Subcutaneous abdominal adipose tissue (tissue), 5 donors: ENCODE measurements around the gene NUP214.
"Not testable (repeated sequence)": the region's sequence is repeated elsewhere in the genome, so short reads cannot be mapped to it uniquely, and the experiment has no call there.

ENCODE experiments used
- H3K27ac ChIP-seq: one replicate; pipeline ENCODE4 v1.7.0; 2013; ENCODE audit warnings: low read depth, mild to moderate bottlenecking, inconsistent platforms, low read length, moderate library complexity
- H3K27me3 ChIP-seq, 5 donors: one replicate each; pipeline ENCODE4 v1.7.0; 2013; ENCODE audit warnings: low read length in 5 of 5, inconsistent platforms in 1 of 5; ENCODE audit not compliant: control insufficient read depth in 5 of 5, insufficient read depth in 4 of 5
- H3K36me3 ChIP-seq, 5 donors: one replicate each; pipeline ENCODE4 v1.7.0; 2013; ENCODE audit warnings: low read length in 5 of 5; ENCODE audit not compliant: control insufficient read depth in 5 of 5, insufficient read depth in 5 of 5
- H3K4me1 ChIP-seq, 5 donors: one replicate each; pipeline ENCODE4 v1.7.0; 2013; ENCODE audit warnings: low read length in 5 of 5, mild to moderate bottlenecking in 3 of 5, moderate library complexity in 1 of 5; ENCODE audit not compliant: control insufficient read depth in 5 of 5, insufficient read depth in 5 of 5
- H3K4me3 ChIP-seq, 5 donors: one replicate each; pipeline ENCODE4 v1.7.0; 2013; ENCODE audit warnings: low read length in 5 of 5, low read depth in 1 of 5
- H3K9ac ChIP-seq, 5 donors: one replicate each; pipeline ENCODE4 v1.7.0; 2013; ENCODE audit warnings: low read length in 5 of 5, mild to moderate bottlenecking in 4 of 5, moderate library complexity in 3 of 5
- H3K9me3 ChIP-seq, 5 donors: one replicate each; pipeline ENCODE4 v1.7.0; 2013; ENCODE audit warnings: low read length in 5 of 5; ENCODE audit not compliant: control insufficient read depth in 5 of 5
- donor health status: healthy.
- donor health status: healthy.
- donor health status: healthy.
- donor health status: healthy.
- donor health status: healthy.

NUP214 gene

DNA sequence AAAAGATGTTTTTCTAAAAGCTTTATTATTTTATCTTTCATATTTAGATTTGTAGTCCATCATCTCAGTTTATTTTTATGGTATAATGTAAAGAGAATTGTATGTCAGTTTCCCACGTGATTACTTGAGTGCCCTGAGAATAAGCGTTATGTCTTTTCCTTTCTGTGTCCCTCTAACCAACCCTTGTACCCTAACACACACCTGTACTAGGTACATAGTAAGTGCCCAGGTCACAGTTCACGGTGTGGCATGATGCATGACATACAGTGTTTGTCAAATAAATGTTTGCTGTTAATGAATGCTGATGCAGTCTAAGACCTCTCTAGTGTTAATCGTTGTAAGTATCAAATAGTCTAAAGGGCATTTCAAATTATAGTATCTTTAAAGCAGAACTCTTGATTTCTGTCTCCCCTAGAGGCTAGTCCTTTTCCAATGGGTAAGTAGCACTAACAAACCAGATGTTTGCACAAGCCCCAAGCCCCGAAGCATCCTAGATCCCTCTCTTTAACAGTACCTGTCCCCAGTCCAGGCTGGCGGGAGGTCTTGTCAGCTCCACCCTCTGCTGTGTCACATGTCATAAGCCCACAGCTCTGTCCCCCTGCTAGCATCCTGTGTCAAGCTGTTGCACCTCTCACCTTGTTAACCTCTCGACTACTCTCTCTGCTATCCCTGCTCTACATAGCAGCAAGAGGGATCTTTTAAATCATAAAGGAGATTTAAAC, 23.7 kb downstream of the NUP214 start:
- no peak overlapping the region for H3K9ac ChIP-seq
- no peak overlapping the region for H3K27ac ChIP-seq
- H3K4me1 ChIP-seq: no peaks in the 10 kb centered on the region
- H3K36me3 ChIP-seq: peaks cover 68 to 99% (median 93%) of the 10 kb centered on the region in 5 donors
- no peak overlapping the region for H3K4me3 ChIP-seq
- H3K27me3 ChIP-seq: no peaks in the 10 kb centered on the region
- no peaks in the 10 kb centered on the region for H3K9me3 ChIP-seq

DNA sequence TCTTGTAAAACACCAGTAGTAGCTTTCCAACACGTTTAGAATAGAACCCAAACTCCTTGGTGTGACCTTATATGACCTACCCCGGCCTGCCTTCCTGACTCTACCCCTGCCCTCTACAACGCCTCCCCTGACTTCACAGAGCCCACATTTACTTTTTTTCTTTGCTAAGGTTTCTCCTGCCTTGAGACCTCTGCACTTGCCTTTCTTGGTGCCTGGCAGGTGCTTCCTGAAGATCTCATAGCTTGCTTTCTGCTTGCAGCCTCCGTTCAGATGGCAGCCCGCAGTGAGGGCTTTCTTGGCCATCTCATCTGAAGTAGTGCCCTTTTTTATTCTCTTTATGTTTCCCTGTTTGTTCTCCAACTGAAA, 24.3 kb downstream of the NUP214 start:
- no peak overlapping the region for H3K27ac ChIP-seq
- no peak overlapping the region for H3K4me3 ChIP-seq
- H3K9ac ChIP-seq: no peak overlapping the region
- H3K9me3 ChIP-seq: no peaks in the 10 kb centered on the region
- peaks cover 66 to 99% (median 93%) of the 10 kb centered on the region in 5 donors for H3K36me3 ChIP-seq
- no peaks in the 10 kb centered on the region for H3K27me3 ChIP-seq
- H3K4me1 ChIP-seq: no peaks in the 10 kb centered on the region

DNA sequence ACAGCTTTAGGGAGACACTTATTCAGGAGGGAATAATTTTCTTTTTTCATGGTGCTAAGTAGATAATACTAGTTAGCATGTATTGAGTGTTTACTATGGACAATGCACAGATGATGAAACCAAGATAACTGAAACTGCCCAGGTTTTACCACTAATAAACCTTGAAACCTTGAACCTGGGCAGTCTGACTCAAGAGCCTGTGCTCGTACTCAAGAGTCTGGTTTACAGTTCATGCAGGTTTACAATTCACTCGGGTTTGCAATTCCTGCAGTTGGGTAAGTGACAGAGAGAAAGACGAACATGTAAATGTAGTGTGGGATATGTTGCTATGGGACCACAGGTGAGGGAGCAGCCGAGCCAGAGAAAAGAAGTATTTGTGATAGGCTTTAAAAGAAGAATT, 28.2 kb downstream of the NUP214 start:
- H3K4me1 ChIP-seq: no peaks in the 10 kb centered on the region
- no peak overlapping the region for H3K9ac ChIP-seq
- H3K4me3 ChIP-seq: no peak overlapping the region
- H3K27me3 ChIP-seq: no peaks in the 10 kb centered on the region
- H3K9me3 ChIP-seq: no peaks in the 10 kb centered on the region
- peaks cover 39 to 71% (median 67%) of the 10 kb centered on the region in 5 donors for H3K36me3 ChIP-seq
- no peak overlapping the region for H3K27ac ChIP-seq

DNA sequence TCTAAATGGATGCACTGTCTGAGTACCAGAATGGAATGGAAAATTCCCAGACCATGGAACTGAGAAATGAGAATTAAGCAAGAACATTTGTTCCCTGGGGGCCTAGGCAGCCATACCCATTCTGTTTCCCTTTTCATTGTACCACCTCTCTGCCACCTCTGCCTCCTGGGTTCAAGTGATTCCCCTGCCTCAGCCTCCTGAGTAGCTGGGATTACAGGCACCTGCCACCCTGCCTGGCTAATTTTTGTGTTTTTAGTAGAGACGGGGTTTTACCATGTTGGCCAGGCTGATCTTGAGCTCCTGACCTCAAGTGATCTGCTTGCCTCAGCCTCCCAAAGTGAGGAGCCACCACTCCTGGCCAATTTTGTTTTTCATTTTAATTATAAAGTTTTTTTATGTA, 33.3 kb downstream of the NUP214 start:
- not testable (repeated sequence) for H3K4me3 ChIP-seq, H3K27me3 ChIP-seq, H3K27ac ChIP-seq, H3K9me3 ChIP-seq, H3K4me1 ChIP-seq, H3K9ac ChIP-seq
- H3K36me3 ChIP-seq: peaks cover 29 to 66% (median 54%) of the 10 kb centered on the region in 5 donors

DNA sequence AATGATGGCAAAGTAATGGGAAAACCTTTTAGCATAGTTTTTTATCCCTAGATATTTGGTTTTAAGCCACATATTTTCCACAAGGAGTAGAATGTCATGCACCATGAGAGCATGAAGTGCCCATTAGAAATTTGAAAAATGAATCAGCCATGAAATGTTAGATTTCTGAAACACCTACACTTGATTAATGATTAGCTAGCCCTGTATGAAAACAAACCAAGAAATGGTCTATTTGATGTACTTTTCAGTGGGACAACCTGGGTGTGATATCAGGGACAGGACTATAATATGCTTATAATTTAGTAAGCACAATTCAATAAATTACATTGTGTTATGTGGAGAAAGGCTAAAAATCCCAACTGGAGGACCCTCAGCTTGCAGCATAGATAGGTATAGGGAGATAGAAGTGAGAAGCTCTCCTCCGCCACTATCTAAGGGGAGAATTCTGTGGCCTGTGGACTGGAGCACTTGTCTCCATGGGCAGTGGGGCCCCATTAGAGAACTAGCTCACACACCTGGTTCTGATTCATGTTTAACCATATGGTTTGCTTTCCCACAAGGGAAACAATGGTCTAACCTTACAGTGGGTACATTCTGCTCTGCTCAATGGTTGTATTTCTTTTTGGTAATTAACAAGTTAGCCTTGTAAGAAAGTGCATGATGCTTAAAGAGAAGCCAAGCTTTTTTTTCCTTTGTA, 35.2 kb downstream of the NUP214 start:
- Histone ChIP-seq H3K4me3 (no peak overlapping the region), H3K27ac (no peak overlapping the region), H3K36me3 (peaks cover 36 to 64% (median 52%) of the 10 kb centered on the region in 5 donors), H3K9ac (no peak overlapping the region), H3K9me3 (no peaks in the 10 kb centered on the region), H3K27me3 (no peaks in the 10 kb centered on the region), H3K4me1 (no peaks in the 10 kb centered on the region)

DNA sequence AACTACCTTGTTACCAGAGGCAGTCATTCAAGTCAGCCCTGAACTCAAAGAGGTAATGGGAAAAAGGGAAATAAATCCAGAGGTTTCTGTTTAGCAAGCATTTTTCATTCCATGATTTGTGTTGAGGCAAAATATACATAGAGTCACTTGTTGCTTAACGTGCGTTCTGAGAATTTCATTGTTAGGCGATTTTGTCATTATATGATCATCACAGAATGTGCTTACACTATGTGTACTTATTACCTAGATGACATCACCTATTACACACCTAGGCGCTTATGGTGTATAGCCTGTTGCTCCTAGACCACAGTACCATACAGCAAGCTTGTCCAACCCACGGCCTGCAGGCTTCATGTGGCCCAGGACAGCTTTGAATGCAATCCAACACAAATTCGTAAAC, 36.2 kb downstream of the NUP214 start:
- Histone ChIP-seq H3K27me3 (no peaks in the 10 kb centered on the region), H3K4me1 (no peaks in the 10 kb centered on the region), H3K36me3 (peaks cover 45 to 71% (median 58%) of the 10 kb centered on the region in 5 donors), H3K9ac (no peak overlapping the region), H3K9me3 (no peaks in the 10 kb centered on the region), H3K27ac (no peak overlapping the region), H3K4me3 (no peak overlapping the region)

DNA sequence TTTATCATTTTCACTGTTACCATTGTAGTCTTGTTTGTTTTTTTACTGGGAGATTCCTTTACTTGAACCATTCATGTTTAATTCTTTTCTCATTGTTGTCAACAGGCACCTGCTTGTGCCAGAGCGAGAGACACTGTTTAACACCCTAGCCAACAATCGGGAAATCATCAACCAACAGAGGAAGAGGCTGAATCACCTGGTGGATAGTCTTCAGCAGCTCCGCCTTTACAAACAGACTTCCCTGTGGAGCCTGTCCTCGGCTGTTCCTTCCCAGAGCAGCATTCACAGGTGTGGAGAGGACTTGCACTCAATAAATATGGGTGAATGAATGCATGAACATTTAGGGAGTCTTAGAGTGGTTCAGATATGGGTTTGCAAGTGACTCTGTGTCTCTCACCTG, 37.5 kb downstream of the NUP214 start:
- H3K27ac ChIP-seq: no peak overlapping the region
- peaks cover 54 to 74% (median 56%) of the 10 kb centered on the region in 5 donors for H3K36me3 ChIP-seq
- no peaks in the 10 kb centered on the region for H3K9me3 ChIP-seq
- no peak overlapping the region for H3K9ac ChIP-seq
- no peaks in the 10 kb centered on the region for H3K27me3 ChIP-seq
- H3K4me1 ChIP-seq: no peaks in the 10 kb centered on the region
- H3K4me3 ChIP-seq: no peak overlapping the region

DNA sequence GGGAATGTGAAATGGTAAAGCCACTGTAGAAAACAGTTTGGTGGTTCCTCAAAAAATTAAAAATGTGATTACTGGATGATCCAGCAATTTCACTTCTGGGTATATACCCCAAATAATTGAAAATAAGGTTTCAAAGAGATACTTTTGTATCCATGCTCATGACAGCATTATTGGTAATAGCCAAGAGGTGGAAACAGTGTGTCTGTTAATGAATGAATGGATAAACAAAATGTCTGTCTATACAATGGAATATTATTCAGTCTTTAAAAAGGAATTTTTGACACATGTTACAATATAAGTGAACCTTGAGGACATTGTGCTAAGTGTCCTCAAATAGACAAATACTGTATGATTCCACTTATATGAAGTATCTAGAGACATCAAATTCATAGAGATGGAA, 40.1 kb downstream of the NUP214 start:
- Histone ChIP-seq H3K27ac (no peak overlapping the region), H3K36me3 (peaks cover 47 to 62% (median 55%) of the 10 kb centered on the region in 5 donors), H3K4me3 (no peak overlapping the region), H3K9me3 (no peaks in the 10 kb centered on the region), H3K4me1 (no peaks in the 10 kb centered on the region), H3K9ac (no peak overlapping the region), H3K27me3 (no peaks in the 10 kb centered on the region)

DNA sequence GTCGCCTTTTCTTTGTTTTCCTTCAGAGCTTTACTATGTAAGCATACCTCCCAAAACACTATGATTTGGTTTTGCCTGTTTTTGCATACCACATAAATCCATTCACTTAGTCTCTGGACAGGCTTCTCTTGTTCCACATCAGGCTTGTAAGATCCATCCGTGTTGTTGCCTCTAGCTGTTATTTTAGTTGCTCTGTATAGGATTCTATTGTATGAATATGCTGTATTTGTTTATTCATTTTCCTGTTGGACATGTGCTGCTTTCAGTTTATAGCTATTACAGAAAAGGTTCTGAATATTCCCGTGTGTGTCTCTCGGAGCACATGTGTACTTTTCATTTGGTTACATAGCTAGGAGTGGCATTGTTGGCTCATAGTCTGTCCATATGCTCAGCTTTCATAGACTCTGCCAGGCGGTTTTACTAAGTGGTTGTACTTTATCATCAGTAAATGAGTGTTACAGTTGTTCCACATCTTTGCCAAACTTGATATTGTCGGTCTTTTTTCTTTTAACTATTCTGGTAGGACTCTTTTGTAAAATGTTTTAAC, 41.8 kb downstream of the NUP214 start:
- Histone ChIP-seq H3K36me3 (peaks cover 40 to 54% (median 47%) of the 10 kb centered on the region in 5 donors), H3K27ac (no peak overlapping the region), H3K9ac (no peak overlapping the region)

DNA sequence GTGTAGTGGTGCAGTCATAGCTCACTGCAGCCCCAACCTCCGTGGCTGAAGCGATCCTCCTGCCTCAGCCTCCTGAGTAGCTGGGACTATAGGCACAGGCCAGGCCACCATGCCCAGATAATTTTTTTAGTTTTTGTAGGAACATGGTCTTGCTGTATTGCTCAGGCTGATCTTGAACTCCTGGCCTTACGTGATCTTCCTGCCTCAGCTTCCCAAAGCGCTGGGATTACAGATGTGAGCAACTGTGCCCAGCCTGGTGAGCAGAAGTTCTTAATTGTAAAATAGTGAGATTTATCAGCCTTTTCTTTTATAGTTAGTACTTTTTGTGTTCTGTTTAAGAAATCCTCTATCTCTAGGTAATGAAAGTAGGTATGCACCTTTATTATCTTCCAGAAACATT, 42.5 kb downstream of the NUP214 start:
- no peaks in the 10 kb centered on the region for H3K27me3 ChIP-seq
- H3K36me3 ChIP-seq: peaks cover 33 to 49% (median 44%) of the 10 kb centered on the region in 5 donors
- H3K4me1 ChIP-seq: no peaks in the 10 kb centered on the region
- no peak overlapping the region for H3K4me3 ChIP-seq
- H3K27ac ChIP-seq: no peak overlapping the region
- no peaks in the 10 kb centered on the region for H3K9me3 ChIP-seq
- no peak overlapping the region for H3K9ac ChIP-seq

More for the DNA sequence above, 41.8 kb downstream of the NUP214 start:
- no peaks in the 10 kb centered on the region for H3K9me3 ChIP-seq
- H3K4me1 ChIP-seq: no peaks in the 10 kb centered on the region
- H3K27me3 ChIP-seq: no peaks in the 10 kb centered on the region
- no peak overlapping the region for H3K4me3 ChIP-seq
